LNCaP clone FGC (cell line): ENCODE measurements around the gene HNRNPC.

Experiments used
- DNase-seq: peaks from one replicate; pipeline ENCODE4 v3.0.0-alpha.2; 2011; ENCODE audit warnings: low read depth
- H3K4me3 ChIP-seq: 2 replicates; pipeline ENCODE4 v1.5.1; 2011; ENCODE audit warnings: mild to moderate bottlenecking, low read depth, low read length, control low read depth
- TF ChIP-seq, protein P1 (sequence below): IDR thresholded peaks from 2 replicates; pipeline ENCODE4 v1.5.1; 2012; ENCODE audit warnings: mild to moderate bottlenecking; ENCODE audit not compliant: control insufficient read depth, insufficient read depth; ENCODE audit errors: extremely low read depth

The HNRNPC gene

DNA sequence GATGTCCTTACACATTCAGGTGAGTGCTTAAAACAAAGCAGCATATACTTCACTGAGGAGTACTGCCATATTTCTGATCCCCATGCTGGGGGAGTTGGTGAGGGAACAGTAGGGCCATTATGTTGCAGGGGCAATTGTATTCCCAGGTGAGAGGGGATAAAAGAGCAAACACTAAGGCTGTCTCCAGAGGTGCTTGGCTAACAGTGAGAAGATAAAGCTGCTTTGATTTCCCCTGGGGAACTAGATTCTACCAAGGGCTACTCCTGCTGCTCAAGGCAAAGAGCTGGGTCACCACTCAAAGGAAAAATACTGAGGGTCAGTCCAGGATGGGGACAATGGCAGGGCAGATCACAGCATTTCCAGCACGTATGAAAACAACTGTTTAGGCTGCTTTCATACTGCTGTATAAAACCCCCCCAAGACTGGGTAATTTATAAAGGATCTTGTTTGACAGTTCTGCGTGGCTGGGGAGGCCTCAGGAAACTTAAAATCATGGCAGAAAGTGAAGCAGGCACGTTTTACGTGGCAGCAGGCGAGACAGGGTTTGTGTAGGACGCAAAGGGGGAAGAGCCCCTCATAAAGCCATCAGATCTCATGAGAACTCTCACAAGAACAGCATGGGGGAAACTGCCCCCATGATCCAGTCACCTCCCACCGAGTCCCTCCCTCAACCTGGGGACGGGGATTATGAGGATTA, 65.6 kb downstream of the HNRNPC start:
- no peak overlapping the region for H3K4me3 ChIP-seq
- TF ChIP-seq, protein P1, sequence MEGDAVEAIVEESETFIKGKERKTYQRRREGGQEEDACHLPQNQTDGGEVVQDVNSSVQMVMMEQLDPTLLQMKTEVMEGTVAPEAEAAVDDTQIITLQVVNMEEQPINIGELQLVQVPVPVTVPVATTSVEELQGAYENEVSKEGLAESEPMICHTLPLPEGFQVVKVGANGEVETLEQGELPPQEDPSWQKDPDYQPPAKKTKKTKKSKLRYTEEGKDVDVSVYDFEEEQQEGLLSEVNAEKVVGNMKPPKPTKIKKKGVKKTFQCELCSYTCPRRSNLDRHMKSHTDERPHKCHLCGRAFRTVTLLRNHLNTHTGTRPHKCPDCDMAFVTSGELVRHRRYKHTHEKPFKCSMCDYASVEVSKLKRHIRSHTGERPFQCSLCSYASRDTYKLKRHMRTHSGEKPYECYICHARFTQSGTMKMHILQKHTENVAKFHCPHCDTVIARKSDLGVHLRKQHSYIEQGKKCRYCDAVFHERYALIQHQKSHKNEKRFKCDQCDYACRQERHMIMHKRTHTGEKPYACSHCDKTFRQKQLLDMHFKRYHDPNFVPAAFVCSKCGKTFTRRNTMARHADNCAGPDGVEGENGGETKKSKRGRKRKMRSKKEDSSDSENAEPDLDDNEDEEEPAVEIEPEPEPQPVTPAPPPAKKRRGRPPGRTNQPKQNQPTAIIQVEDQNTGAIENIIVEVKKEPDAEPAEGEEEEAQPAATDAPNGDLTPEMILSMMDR: no peak
- DNase-seq: no peak

DNA sequence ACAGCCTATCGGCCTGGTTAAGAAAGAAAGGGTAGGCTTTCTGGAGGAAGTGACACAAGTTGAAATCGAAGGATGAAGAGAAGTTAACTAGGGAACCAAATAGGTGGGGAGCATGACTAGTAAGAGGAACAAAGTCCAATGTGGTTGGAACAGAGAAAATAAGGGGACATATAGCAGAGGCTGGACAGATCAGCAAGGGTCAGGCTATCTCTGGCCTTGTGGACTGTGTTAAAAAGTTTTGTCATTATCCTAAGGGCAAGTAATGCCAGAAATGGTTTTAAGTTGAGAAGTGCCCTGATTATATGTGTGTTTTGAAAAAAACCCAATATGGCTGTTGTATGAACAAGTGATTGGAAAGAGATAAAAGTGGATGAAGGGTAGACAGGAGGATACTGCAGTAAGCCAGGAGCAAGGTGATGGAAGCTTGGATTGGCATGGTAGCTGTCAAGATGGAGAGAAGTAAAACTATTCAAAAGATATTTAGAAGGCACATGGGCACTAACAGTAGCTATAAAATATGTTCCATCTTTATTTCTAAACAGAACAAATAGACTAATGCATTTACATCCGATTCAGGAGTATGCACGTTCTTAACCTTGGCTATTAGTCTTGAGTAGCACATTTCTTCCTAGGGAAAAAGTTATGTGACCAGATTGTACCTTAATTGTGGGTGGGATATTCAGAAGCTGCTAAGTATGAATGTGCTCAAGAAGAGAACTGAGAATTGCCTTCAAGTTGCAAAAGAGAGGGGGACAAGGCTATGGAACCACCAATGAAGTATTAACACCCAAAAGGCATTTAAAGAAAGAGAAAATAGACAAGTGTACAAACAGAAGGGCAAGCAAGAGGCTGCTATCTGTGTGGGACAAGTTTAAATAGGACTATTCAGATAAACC, 66.5 kb downstream of the HNRNPC start:
- H3K4me3 ChIP-seq: no peak overlapping the region
- DNase-seq: no peak
- TF ChIP-seq, protein P1: no peak

DNA sequence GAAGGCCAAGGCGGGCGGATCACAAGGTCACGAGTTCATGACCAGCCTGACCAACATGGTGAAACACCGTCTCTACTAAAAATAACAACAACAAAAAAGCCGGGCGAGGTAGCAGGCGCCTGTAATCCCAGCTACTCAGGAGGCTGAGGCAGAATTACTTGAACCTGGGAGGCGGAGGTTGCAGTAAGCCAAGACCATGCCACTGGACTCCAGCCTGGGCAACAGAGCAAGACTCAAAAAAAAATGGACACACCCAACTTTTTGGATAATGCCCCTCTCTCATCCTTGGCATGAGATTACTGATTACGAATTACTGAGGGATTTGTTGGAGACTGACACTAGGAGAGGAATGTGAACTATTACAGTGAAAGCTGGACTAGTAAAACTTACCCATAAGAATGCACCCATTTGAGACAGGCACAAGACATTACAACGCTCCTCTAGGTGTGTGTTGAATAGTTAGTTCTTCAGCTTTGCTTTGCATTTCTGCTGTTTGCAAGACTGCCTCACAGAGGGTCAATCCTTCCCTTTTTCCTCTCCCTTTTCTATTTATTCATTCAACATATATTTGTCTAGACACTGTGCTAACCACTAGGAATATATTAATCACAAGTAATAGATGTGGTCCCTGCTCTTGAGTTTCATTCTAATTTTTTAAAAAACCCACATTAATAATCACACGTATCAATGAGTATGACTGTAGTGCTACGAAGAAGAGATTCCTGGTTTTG, 67.3 kb downstream of the HNRNPC start:
- DNase-seq: no peak
- TF ChIP-seq, protein P1: no peak
- H3K4me3 ChIP-seq: no peak overlapping the region

DNA sequence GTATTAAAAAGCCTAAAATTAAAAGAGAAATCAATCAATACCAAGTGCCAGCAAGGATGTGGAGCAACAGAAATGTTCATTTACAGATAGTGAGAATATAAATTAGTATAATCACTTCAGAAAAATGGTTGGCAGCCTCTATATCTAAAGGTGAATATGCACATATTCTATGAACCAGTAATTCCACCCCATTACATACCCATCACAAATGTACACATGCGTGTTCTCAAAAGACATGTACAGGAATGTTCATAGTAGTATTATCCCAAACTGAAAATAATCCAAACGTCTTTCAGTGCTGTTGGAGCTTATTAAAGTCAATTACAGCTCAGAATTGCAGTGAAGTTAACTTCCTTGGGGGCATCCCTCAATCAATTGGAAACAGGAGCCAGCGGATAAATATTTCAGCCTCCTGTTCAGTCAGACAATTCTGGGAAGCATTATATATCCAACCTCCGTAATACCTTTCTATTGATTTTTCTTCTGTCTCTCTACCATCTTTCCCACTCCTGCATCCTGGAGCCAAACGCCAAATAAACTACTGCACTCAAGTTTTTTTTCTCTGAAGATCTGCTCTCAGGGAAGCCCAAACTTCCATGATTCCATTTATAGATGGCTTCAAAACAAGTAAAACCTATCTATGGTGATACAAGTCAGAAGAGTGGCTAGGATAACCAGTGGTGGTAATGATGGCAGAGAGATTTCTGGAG, 68.3 kb downstream of the HNRNPC start:
- no peak overlapping the region for H3K4me3 ChIP-seq
- DNase-seq: no peak
- TF ChIP-seq, protein P1: no peak

DNA sequence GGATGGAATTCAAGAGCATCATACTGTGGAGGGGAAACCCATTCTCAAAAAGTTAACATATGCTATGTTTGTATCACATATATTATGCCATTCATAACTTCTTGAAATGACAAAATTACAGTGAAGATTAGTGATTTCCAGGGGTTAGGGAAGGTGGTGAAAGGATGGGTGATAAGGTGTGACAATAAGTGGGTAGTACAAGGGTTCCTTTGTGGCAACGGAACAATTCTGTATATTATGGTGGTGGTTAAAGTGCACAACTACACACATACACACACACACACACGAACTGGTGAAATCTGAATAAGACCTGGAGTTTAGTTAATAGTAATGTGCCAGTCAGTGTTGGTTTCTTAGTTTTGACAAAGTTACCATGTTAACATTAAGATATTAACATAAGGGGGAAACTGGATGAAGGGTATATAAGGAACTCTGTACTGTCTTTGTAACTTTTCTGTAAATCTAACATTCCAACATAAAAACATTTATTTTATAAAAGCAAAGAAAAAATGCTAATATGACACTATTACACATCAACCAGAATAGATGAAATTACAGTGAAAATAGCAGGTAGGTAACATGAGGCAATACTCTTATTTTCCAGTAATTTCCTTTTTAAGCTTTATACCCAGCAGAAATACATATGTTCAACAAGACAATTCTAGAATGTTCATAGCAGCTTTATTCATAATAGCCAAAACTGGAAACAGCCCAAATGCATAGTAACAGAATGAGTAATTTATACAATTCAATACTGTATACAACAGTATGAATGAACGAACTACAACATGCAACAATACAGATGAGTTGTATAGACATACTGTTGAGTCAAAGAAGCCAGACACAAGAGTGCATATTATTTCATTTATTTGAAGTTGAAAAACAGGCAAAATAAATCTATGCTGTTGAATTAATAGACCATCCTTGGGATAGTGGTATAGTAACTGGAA, 69.4 kb downstream of the HNRNPC start:
- TF ChIP-seq, protein P1: no peak

More for the DNA sequence above, 69.4 kb downstream of the HNRNPC start:
- no peak for DNase-seq
- H3K4me3 ChIP-seq: no peak overlapping the region
